HepG2 (cell line): ENCODE measurements around the gene GSTT2B. TPM values are rescaled to one million over a fixed set of nuclear protein-coding genes. Genes with fewer than 3 reads are reported as not detected.

Experiments
- ADNP ChIP-seq: sonication (generic); formaldehyde crosslinking; IDR thresholded peaks from 2 replicates; pipeline ENCODE4 v1.4.0; 2020; ENCODE audit warnings: missing genetic modification reagents
- BRCA1 ChIP-seq: sonication (generic); formaldehyde crosslinking; IDR thresholded peaks from 2 replicates; pipeline ENCODE4 v1.4.0; 2020; ENCODE audit warnings: missing genetic modification reagents
- CBX2 ChIP-seq, 2 experiments: fragments of 200-600 bp in 1 of 2; sonication (generic); formaldehyde crosslinking in 1 of 2; IDR thresholded peaks; 2 replicates each; pipeline versions ENCODE4 v1.7.0 to v1.8.1; 2018 to 2022; ENCODE audit warnings: low read depth in 2 of 2, low read length in 1 of 2, mild to moderate bottlenecking in 1 of 2, missing genetic modification reagents in 1 of 2
- CC2D1A ChIP-seq: sonication (generic); formaldehyde crosslinking; IDR thresholded peaks from 2 replicates; pipeline ENCODE4 v1.8.1; 2023; ENCODE audit warnings: mild to moderate bottlenecking, missing genetic modification reagents
- DBP ChIP-seq: sonication (generic); formaldehyde crosslinking; IDR thresholded peaks from 2 replicates; pipeline ENCODE4 v1.4.0; 2020; ENCODE audit warnings: missing genetic modification reagents; ENCODE audit errors: not compliant biosample characterization
- ELF1 ChIP-seq: sonication (generic); formaldehyde crosslinking; IDR thresholded peaks from 2 replicates; pipeline ENCODE4 v1.4.0; 2020; ENCODE audit warnings: missing genetic modification reagents
- KAT2B ChIP-seq: fragments of 150-350 bp; IDR thresholded peaks from 2 replicates; pipeline ENCODE4 v1.6.1; 2014; ENCODE audit warnings: low read depth, low read length, borderline replicate concordance
- KLF9 ChIP-seq: IDR thresholded peaks from 2 replicates; pipeline ENCODE4 v1.6.1; 2016; ENCODE audit warnings: low read depth
- PPARG ChIP-seq: conservative IDR thresholded peaks from 2 replicates; pipeline ENCODE4 v1.6.1; 2016; ENCODE audit warnings: missing biosample characterization, missing genetic modification reagents
- TEAD2 ChIP-seq: sonication (generic); formaldehyde crosslinking; IDR thresholded peaks from 2 replicates; pipeline ENCODE4 v1.9.0; 2021; ENCODE audit warnings: missing genetic modification reagents
- THAP8 ChIP-seq: sonication (generic); formaldehyde crosslinking; IDR thresholded peaks from 2 replicates; pipeline ENCODE4 v1.5.1; 2020; ENCODE audit warnings: missing genetic modification reagents, mild to moderate bottlenecking, borderline replicate concordance
- ZFY ChIP-seq: sonication (generic); formaldehyde crosslinking; IDR thresholded peaks from 2 replicates; pipeline ENCODE4 v1.4.0; 2020; ENCODE audit warnings: missing genetic modification reagents
- ZGPAT ChIP-seq: IDR thresholded peaks from 2 replicates; pipeline ENCODE4 v1.6.1; 2016; ENCODE audit warnings: mild to moderate bottlenecking
- ZIK1 ChIP-seq: sonication (generic); formaldehyde crosslinking; IDR thresholded peaks from 2 replicates; pipeline ENCODE4 v1.5.0; 2020; ENCODE audit warnings: mild to moderate bottlenecking, low read depth, missing genetic modification reagents, borderline replicate concordance
- ZMYM2 ChIP-seq: sonication (generic); formaldehyde crosslinking; IDR thresholded peaks from 2 replicates; pipeline ENCODE4 v1.8.0; 2022; ENCODE audit warnings: mild to moderate bottlenecking, missing genetic modification reagents
- ZNF264 ChIP-seq: sonication (generic); formaldehyde crosslinking; IDR thresholded peaks from 2 replicates; pipeline ENCODE4 v1.4.0; 2020; ENCODE audit warnings: missing genetic modification reagents
- ZNF282 ChIP-seq: fragments of 450-650 bp; IDR thresholded peaks from 2 replicates; pipeline ENCODE4 v1.6.1; 2018; ENCODE audit not compliant: partially characterized antibody
- ZNF407 ChIP-seq: sonication (generic); formaldehyde crosslinking; IDR thresholded peaks from one replicate; pipeline ENCODE4 v1.5.1; 2020; ENCODE audit warnings: mild to moderate bottlenecking, missing genetic modification reagents; ENCODE audit errors: not compliant biosample characterization
- ZNF546 ChIP-seq: sonication (generic); formaldehyde crosslinking; conservative IDR thresholded peaks from 2 replicates; pipeline ENCODE4 v1.8.1; 2023; ENCODE audit warnings: mild to moderate bottlenecking, missing genetic modification reagents
- polyA plus RNA-seq, 8 experiments: library from polyadenylated mRNA; depleted of rRNA in 3 of 8; stranded (reverse) in 7 of 8; unstranded in 1 of 8; fragments of >200 nt; fragmentation: Illumina TruSeq in 4 of 8; extraction: Trizol in 4 of 8; gene quantifications; 2 replicates each; pipeline versions ENCODE4 v1.2.1 to v1.2.3, GENCODE V29; 2011 to 2016; ENCODE audit warnings: low read depth in 4 of 8, missing spikeins in 1 of 8, mixed read lengths in 1 of 8; ENCODE audit not compliant: insufficient read depth in 1 of 8
- total RNA-seq, 5 experiments: library from RNA; depleted of rRNA; stranded (reverse); fragments of >200 nt; fragmentation: Illumina TruSeq; extraction: Trizol; gene quantifications; 2 replicates each; pipeline ENCODE4 v1.2.3, GENCODE V29; 2016; ENCODE audit warnings: low read depth in 1 of 5

The GSTT2B gene
- total and polyA plus RNA-seq, 2 of the 13 experiments (the other 11 are each of a cell fraction or from before 2014, with no cell fraction given), result 1.5 to 3.9 TPM

GRCh38 chr22:23913661-23914353, 47.2 kb downstream of the GSTT2B start (continued):
- TF ChIP-seq ZNF546, result 0 out of 2 replicates have a peak, but pooled peaks have one; percentile 56
- TF ChIP-seq ZNF407 (CRISPR knock-in tag), result peak; percentile 92
- TF ChIP-seq DBP (CRISPR knock-in tag), result no peak
- TF ChIP-seq ZGPAT (CRISPR knock-in tag), result peak; percentile 85
- peak; percentile 92 for TF ChIP-seq ELF1 (CRISPR knock-in tag)
- TF ChIP-seq ZNF282, result no peak
- TF ChIP-seq ZMYM2, result 0 out of 2 replicates have a peak, but pooled peaks have one; percentile 29
- 0 out of 2 replicates have a peak, but pooled peaks have one; percentile 57 for TF ChIP-seq KLF9 (CRISPR knock-in tag)
- 0 out of 2 replicates have a peak, but pooled peaks have one; percentile 34 for TF ChIP-seq PPARG
- no peak; the same call in 1 of the 2 replicates for TF ChIP-seq BRCA1 (CRISPR knock-in tag)
- TF ChIP-seq ADNP (CRISPR knock-in tag), result no peak
- no peak for TF ChIP-seq CC2D1A
- no peak for TF ChIP-seq TEAD2 (CRISPR knock-in tag)
- TF ChIP-seq THAP8, result no peak; the same call in 1 of the 2 replicates
- TF ChIP-seq CBX2 (IDR thresholded peaks at IDR 0.05; ENCODE audit: low read depth, low read length), result no peak
- no peak for TF ChIP-seq CBX2 (CRISPR knock-in tag; IDR thresholded peaks at IDR 0.05; ENCODE audit: low read depth)
- peak; percentile 92 for TF ChIP-seq ZFY
- peak; percentile 65; the same call in 1 of the 2 replicates for TF ChIP-seq ZIK1
- TF ChIP-seq ZNF264 (CRISPR knock-in tag), result no peak
- no peak for TF ChIP-seq KAT2B
